NCI-H2196 treated with DMSO at 0.1 percent for 48 hours (cell line): ENCODE data around the gene APEX1.
A peak's percentile ranks its signal among the peaks of the same experiment; 100 is the strongest.

Source experiments
- DNase-seq: peaks from one replicate; lab custom pipeline; 2025; ENCODE audit not compliant: unreplicated experiment; lab: John Stamatoyannopoulos, UW

APEX1 gene

DNA sequence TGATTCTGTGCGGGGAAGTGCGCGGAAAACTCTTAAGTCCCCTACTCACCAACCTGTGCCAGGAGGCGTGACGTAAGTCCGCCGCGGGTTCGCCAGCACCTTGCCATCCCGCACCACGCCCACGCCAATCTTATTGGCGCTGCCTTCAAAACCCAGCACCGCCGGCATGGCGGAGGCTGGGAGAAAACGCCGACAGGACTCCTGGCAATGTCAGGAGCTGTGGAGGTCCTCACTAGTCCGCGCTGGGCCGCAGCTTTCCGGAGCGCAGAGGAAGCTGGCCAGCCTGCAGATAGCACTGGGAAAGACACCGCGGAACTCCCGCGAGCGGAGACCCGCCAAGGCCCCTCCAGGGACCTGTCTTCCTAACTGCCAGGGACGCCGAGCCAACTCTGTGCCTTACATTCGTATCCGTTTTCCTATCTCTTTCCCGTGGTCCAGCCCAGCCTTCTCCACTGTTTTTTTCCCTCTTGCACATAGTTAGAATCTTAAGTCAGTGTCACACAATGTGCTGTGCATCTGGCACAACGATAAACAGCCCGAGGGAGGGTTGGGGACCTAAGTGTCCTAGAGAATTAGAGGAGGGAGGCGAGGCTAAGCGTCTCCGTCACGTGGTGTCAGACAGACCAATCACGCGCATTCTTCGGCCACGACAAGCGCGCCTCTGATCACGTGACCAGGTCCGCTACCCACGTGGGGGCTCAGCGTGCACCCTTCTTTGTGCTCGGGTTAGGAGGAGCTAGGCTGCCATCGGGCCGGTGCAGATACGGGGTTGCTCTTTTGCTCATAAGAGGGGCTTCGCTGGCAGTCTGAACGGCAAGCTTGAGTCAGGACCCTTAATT, at the start of gene APEX1, which contains the start of gene OSGEP:
Gene APEX1 (plus strand): TSS at position 711 of the 839 bp plus-strand sequence. CDS start 420 bp downstream, outside the sequence.
Gene OSGEP (minus strand): TSS at position 297 of the 839 bp plus-strand sequence. CDS start 129 bp downstream, at position 168.
- peak; percentile 97 for DNase-seq

DNA sequence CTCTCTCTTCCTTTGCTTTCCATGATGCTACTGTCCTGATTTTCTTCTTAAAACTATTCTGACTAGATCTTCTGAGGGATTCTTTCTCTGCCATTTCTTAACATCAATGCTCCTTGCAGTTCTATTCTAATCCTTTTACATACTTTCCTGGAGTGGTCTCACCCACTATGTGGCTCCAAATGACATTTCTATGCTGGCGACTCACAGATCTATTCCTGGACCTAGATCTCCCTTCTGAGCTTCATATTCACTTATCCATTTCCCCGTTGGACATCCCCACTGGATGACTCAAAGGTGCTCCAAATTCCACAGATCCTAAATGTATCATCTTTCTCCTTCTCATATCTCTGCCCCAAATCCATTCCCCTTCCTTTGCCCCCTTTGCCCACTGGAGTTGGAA, 45.8 kb upstream of the APEX1 start:
- DNase-seq = no peak

DNA sequence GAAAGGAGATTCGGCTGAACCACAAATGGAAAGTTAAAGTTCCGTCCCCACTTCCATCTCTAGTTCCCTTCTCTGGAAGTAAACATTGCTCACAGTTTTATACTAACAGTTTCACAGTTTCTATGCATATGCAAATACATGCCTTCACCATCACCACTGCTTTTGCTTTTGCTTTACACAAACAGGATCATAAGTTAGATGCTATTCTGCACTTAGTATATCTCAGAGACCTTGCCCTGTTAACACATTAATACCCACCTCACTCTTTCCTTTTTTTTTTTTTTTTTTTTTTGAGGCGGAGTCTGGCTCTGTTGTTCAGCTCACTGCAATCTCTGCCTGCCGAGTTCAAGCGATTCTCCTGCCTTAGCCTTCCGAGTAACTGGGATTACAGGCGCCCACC, 42.6 kb upstream of the APEX1 start:
- no peak for DNase-seq

DNA sequence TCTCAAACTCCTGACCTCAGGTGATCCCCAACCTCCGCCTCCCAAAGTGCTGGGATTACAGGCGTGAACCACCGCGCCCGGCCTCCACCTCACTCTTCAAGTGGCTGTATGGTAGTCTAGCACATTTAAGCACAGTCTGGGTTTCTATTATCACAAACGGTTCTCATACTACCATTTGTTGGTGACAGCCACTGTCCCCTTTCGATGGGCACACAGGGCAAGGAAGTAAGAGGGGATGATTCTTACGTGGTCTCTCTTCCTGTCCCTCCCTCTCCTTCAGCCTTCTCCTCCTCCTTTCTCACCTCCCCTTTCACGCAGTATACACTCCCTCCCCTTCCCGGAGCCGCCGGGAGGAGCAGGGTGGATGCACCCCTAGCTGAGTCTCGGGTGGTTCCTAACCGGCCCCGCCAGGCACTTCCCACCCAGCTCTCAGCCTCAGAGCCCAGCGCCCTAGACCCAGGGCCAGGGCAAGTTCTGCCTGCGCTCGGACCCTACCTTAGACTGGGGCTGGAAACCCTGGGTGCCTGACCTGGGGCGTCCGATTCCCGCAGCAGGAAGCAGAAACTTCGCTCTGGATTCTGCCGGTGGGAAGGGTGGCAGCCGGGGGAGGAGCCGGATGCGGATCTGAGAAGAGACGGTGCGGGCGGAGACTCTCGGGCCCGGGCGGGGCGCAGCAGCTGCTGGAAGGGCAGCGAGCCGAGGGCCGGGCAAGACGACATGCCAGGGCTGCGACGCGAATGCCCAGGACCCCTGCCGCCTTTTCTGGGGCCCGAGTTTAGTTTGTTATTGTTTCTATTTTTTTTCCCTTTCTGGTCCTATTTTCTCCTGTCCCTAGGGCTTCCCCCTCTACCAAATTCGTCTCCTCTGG, 41.9 kb upstream of the APEX1 start, which contains the start of gene TEP1:
Gene TEP1 (minus strand): TSS at position 626 of the 868 bp plus-strand sequence. CDS start 5,062 bp downstream, outside the sequence.
- DNase-seq = peak; percentile 81

DNA sequence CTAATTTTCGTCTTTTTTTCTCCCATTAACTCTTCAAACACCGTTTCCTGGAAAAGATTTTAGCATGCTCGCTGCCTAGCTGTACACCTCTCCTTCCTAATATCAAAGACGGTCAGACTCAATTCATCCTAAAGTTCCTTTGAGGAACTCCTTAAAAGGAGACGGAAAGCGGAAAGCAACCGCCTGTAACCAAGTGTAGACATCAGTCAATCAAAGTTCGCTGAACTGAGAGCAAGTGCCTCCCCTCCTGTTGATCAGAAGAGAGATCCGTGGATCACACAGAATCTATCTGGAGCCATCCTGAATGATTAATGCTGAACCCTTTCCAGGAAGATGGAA, 41.3 kb upstream of the APEX1 start:
- DNase-seq = no peak

DNA sequence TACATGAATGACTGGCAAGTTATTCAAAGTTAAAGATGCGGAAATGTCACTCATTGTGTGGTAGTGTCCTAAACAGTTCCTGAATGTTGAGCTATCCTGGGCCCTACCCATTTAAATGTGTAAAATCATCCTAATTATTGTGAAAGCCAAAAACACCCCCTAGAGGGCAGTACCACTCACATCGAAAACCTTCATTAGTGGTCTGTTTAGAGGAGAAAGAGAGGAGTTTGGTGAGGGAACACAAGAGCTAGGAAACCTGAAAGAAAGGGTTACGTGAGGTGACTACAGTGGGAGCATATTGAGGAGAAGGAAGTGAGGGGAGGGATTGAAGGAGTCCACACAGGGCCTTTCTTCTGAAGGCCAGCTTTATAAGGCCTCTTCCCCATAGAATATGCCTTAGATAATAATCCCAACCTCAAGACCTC, 39.2 kb upstream of the APEX1 start:
- peak; percentile 35 for DNase-seq

DNA sequence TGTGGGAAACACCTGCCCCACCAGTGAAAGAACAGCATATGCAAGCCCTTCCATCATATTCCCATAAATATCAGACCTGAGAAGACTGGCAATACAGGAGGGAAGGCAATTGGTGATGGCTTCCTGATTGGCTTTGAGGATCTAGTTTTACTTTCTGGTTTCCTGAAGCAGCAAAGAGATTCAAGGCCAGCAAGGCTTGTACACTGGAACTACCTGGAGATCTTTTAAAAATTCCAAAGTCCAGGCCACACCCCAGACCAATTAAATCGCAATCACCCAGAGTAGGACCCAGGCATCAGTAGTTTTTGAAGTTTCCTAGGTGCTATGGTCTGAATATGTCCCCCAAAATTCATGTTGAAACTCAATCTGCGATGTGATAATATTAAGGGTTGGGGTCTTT, 38.8 kb upstream of the APEX1 start:
- DNase-seq = no peak

DNA sequence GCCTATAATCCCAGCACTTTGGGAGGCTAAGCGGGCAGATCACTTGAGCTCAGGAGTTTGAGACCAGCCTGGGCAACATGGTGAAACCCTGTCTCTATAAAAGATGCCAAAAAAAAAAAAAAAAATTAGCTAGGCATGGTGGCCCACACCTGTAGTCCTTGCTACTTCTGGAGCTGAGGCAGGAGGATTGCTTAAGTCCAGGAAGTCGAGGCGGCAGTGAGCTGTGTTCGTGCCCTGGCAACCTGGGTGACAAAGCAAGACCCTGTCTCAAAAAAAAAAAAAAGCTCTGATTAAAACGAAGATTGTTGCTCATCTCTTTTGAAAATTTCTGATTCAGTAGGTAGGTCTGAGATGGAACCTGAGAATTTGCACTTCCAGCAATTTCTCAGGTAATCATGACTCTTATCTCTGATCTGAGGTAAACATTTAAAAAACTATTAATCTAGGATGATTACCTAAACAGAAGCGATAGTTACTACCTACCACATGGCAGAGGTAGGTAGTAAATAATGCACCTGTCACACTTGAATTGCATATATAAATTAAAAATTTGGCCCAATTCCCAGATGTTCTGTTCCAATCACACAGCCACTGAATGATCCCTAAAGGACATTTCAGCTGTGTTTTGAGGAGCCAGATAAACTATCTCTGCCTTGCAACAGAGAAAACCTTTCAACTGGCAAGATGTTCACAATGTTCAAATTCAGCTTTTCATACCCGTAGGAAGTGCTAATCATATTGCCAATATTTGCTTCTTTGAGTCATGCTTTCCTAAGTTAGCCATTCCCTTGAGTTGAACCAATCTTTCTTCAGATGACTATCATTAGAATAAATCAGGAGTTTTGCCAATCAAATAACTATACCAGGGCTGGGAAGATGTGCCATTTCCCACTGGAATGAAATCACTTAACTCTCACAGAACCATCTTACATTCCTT, 37.5 kb upstream of the APEX1 start:
- DNase-seq = no peak

DNA sequence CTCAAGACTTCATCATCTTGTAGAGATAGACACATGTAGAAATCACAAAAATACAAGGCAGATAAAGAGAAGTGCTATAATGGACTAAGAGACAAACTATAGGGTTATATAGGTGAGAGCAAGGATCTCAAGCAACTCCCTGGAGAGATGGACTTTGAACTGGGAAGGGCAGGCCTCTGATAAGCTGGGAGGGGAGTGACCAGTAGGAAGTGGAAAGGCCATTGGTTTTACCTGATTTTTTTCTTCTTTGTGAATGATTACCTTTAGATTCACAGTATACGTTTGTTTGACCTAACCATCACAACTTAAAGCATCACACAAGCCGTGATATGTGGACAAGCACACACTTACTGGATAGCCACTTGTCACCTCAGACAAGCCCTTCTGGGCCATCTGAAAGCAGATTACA, 36.5 kb upstream of the APEX1 start:
- no peak for DNase-seq

DNA sequence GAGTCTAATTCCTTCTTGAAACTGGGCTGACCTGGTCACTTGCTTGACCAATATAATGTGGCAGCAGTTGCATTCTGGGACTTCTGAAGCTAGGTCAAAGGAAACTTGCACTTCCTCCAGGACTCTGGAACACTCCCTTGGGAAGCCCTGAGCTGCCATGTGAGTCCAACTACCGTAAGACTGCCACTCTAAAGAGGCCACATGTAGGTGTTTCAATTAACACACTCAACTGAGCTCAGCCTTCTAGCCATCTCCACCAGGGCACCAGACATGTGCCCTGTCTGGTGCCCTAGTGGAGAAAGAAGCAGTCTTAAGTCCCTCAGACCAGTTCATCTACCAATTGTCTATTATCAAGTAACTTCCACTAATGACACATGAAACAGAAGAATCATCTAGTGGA, 35.6 kb upstream of the APEX1 start:
- no peak for DNase-seq

DNA sequence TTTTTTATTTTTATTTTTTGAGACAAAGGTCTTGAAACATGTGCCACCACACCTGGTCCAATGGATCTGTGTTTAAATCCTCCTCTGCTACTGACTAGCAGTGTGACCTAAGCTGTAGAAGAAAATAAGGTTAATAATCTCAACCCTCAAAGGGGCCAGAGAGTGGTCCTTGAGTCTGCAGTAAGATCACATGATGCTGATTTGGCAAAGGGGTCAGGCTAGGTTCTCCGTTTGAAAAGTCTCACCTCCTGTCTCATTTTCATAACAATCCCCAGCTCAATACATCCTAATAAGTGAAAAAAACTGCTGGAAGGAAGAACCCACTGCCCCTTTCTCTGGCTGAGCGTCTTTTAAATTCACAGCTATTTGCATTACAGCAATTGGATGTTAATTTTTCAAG, 33.8 kb upstream of the APEX1 start:
- no peak for DNase-seq

DNA sequence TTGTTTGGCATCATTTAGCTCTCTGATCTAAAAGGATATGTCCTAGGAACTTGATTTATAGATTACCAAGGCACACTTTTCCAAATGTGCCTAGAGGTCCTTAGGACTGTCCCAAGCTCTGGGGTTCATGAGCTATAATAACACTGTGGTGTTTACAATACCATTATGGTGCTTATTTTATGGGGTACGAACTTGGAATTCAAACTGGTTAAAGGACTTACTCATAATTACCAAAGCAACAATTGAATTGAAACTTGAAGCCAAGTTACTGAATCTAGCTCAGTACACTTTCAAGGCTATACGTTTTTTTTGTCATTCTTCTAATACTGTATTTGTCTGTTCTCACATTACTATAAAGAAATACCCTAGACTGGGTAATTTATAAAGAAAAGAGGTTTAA, 32.1 kb upstream of the APEX1 start:
- DNase-seq = no peak

DNA sequence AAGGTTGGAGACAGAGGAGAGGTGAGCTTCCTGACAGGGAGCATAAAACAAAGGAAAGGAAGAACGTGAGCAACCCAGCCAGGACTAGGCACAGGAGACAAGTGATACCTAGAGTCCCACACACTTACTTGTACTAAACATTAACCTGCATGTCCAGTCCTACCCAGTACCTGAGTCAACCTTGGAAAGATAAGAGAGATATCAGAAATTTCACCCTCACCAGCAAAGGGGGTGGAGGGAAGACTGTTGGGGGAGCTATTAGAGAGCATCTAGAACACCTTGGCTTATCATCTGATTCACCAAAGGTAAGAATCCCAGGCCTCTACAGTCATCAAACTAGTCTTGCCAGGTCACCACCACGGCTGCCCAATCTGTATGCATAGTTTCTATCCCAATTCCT, 30.2 kb upstream of the APEX1 start:
- DNase-seq = no peak

DNA sequence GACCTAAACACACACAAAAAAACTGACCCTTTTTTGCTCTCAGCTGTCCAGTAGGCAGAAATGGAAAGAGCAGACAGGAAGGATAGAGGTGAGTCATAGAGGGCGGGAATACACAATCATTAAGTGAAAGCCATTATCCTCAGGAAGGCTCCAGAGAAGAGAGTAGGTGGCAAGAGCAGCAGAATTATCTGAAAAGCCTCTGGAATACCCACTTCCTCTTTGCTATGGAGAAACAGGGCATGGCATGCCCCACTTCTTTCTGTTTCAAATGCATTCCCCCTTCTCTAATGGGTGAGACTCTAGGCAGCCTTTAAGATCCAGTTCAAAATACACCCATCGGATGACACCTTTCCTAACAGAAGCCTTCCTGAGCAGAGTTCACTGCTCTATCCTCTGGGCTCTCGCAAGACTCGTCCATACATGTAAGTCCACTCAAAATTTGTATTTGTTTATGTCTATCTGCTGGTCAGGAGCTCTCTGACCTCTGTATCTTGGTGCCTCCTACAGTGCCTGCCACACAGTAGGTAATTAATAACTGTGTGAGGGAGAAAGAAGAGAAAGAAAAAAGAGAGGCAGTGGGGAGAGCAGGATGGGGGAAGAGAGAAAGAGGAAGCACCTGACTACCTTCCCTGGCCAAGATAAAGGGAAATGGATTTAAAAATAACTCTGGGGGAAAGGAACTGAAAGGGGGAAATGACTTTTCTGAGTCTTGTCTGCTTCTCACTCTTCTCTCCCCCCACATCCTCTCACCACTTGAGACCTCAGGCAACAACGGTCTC, 27.6 kb upstream of the APEX1 start:
- no peak for DNase-seq

DNA sequence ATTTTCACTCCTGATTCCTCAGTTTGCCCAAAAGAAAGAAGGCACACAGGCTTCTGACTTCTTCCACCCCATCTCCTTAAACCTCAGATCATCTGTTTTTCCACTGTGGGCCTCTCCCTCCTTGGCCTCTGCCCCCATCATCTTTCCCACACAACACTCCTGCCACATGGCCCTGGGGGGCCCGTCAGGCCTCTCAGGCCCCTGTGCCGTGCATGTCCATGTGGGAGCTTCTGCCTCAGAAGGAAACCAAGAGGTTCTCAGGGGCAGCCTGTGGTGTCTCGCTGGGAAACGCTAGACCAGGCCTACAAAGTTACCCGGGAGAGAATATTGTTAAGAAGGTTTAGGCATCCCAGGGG, 27.0 kb upstream of the APEX1 start:
- DNase-seq = no peak

DNA sequence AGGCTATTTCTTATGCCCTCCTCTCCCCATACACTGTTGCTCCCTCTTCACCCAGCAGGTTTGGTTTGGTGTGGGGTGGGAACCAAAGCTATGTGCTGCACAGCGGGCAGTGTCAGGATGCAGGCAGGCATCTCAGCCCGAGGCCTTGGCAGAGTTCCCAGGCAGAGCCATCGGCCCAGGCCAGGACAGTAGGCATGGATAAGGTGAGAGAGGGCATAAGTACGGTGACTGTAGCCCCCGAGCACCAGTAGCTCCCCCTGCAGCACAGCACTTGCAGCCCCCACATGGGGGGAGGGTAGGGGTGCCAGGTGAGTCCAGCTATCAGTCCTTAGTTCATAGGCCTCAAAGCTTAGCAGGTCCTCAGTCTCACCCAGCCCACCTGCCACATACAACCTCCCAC, 26.2 kb upstream of the APEX1 start:
- DNase-seq = no peak

DNA sequence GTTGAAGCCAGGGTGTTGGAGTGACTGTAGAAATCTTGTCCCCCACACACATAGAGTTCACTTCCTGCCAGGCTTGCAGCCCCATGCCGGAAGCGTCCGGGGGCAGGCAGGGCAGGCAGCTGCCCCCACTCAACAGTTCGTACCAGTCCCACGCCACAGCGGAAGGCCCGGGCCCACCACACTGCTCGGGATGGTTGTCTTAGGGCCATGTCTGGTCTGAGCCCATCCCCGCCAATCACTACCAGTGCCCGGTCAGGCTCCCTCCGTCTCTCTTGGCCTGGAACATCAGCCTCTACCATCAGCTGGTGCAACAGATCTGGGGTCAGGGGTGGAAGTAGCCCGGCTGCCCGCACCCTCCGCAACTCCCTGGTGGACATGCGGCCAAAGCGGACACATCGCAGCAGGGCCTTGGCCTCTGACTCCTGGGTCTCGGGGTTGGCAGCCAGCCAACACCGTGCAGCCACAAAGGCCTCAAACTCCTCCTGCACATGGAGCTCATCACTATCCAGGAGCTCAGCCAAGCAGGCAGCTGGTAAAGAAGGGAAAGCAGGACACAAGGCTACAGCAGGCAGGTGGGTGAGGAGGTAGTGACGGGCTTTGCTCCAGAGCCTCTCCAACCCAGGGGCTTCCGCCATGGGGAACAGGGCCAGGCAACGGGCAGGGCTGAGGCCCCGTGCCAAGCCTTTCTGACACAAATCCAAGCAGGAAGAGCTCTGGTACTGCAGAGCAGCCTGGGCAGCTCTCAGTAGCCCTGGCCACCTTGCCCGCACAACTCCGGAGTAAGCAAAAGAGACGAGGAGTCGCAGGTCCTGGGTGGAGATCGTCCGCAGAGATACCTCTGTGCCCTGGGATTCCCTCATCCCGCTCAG, 25.0 kb upstream of the APEX1 start:
- DNase-seq = peak; percentile 88

DNA sequence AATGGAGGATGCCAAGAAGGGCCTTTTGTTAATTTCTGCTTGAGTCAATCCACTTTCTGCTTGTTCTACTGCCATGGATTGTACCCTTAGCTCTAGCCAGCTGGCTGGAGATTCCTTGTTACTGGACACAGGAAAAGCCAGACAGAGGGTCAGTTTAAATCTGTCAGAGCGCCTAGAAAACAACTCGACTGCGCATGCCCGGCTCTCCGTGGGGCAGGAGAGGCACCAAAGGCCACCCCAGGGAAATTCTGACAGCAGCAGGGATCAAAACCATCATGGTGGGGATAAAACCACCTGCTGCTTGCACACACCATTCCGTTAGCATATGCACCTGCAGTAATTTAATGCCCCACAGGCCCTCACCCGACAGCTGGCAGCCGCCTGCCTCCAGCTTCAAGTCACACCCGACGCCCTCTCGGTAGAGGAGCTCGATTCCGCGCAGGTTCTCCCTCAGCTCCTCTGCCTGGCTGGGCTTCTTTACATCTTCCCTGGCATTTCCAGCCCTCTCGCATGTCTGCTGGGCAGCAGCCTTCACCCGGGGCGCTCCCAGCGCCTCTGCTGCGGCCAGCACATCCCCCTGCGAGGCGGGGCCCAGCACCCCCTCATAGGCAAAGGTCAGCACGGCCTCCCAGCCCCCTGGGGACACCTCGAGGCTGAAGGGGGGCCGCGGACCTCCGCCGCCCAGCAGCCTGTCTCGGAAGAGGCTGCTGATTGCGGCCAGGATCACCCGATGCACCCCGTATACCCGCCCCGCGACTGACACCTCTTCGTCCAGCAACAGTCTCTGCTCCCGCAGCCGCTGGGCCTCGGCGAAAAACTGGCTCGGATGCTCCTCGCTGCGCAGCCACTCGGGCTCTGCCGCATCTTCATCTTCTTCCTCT, 20.1 kb upstream of the APEX1 start:
- DNase-seq = no peak
